Measurements from ENCODE around the gene SNX25. TPM values are rescaled to one million over a fixed set of nuclear protein-coding genes. Genes with fewer than 3 reads are reported as not detected.
"Not testable (repeated sequence)": the region's sequence is repeated elsewhere in the genome, so short reads cannot be mapped to it uniquely, and the experiment has no call there.

Gene SNX25
- total RNA-seq, 1 experiment from 2014 or later: 3.5 TPM

GRCh38 chr4:185312699-185313098, 103.3 kb downstream of the SNX25 start:
- no TSS peak for BruUV-seq (replicated peaks)
- DNase-seq (ENCODE audit: low spot score): no peak
- CTCF ChIA-PET: no interaction called here

GRCh38 chr4:185317462-185317861, 108.1 kb downstream of the SNX25 start:
- CTCF ChIA-PET; BruUV-seq (replicated peaks); POLR2A ChIA-PET (ENCODE audit: low non-redundant PET); intact Hi-C loops (cut with micrococcal nuclease; ENCODE audit: unreplicated experiment); DNase-seq (ENCODE audit: low spot score); H3K36me3 ChIP-seq (ENCODE audit: insufficient read depth, low read length, poor library complexity, severe bottlenecking); H3K4me3 ChIP-seq (ENCODE audit: low read depth, low read length, poor library complexity, severe bottlenecking); H3K4me1 ChIP-seq (ENCODE audit: insufficient read depth, low read length, poor library complexity, severe bottlenecking); H3K27ac ChIP-seq (ENCODE audit: low read depth, low read length, poor library complexity, severe bottlenecking); H3K27me3 ChIP-seq (replicated peaks; ENCODE audit: insufficient read depth, low read depth, low read length, poor library complexity); H3K9me3 ChIP-seq (ENCODE audit: low read depth, low read length, poor library complexity, severe bottlenecking): not testable (repeated sequence)

More at GRCh38 chr4:185312699-185313098, 103.3 kb downstream of the SNX25 start:
- POLR2A ChIA-PET (ENCODE audit: low non-redundant PET): no interaction called here
- Histone ChIP-seq H3K27ac (ENCODE audit: low read depth, low read length, poor library complexity, severe bottlenecking) (no peak overlapping the region), H3K36me3 (ENCODE audit: insufficient read depth, low read length, poor library complexity, severe bottlenecking) (no peaks in the 10 kb centered on the region), H3K4me1 (ENCODE audit: insufficient read depth, low read length, poor library complexity, severe bottlenecking) (no peaks in the 10 kb centered on the region), H3K4me3 (ENCODE audit: low read depth, low read length, poor library complexity, severe bottlenecking) (no peak overlapping the region), H3K27me3 (replicated peaks; ENCODE audit: insufficient read depth, low read depth, low read length, poor library complexity) (no peaks in the 10 kb centered on the region), H3K9me3 (ENCODE audit: low read depth, low read length, poor library complexity, severe bottlenecking) (no peaks in the 10 kb centered on the region)
- intact Hi-C loops (cut with micrococcal nuclease; ENCODE audit: unreplicated experiment): no loop called here
- TF ChIP-seq EZH2 (IDR thresholded peaks at IDR 0.05; ENCODE audit: borderline replicate concordance, low read depth, low read length, poor library complexity, severe bottlenecking) (no peak), CTCF (conservative IDR thresholded peaks at IDR 0.05; ENCODE audit: low read depth, low read length) (no peak)

- TF ChIP-seq CTCF (conservative IDR thresholded peaks at IDR 0.05; ENCODE audit: low read depth, low read length): peak; percentile 21; the same call in 1 of the 2 replicates
- TF ChIP-seq EZH2 (IDR thresholded peaks at IDR 0.05; ENCODE audit: borderline replicate concordance, low read depth, low read length, poor library complexity, severe bottlenecking): no peak
- Histone ChIP-seq H3K4me1 (ENCODE audit: insufficient read depth, low read length, poor library complexity, severe bottlenecking) (peaks cover 6% of the 10 kb centered on the region), H3K9me3 (ENCODE audit: low read depth, low read length, poor library complexity, severe bottlenecking) (no peaks in the 10 kb centered on the region), H3K36me3 (ENCODE audit: insufficient read depth, low read length, poor library complexity, severe bottlenecking) (no peaks in the 10 kb centered on the region), H3K27ac (ENCODE audit: low read depth, low read length, poor library complexity, severe bottlenecking) (no peak overlapping the region), H3K4me3 (ENCODE audit: low read depth, low read length, poor library complexity, severe bottlenecking) (no peak overlapping the region), H3K27me3 (replicated peaks; ENCODE audit: insufficient read depth, low read depth, low read length, poor library complexity) (no peaks in the 10 kb centered on the region)
- ChIA-PET CTCF (no interaction called here), POLR2A (ENCODE audit: low non-redundant PET) (no interaction called here)
- no TSS peak for BruUV-seq (replicated peaks)
- no peak for DNase-seq (ENCODE audit: low spot score)
- intact Hi-C loops (cut with micrococcal nuclease; ENCODE audit: unreplicated experiment): no loop called here
These were observed 108.5 kb downstream of the SNX25 start for GRCh38 chr4:185317880-185318279.

- DNase-seq (ENCODE audit: low spot score): peak; percentile 62
- H3K27me3 ChIP-seq (replicated peaks; ENCODE audit: insufficient read depth, low read depth, low read length, poor library complexity): no peaks in the 10 kb centered on the region
- no peaks in the 10 kb centered on the region for H3K36me3 ChIP-seq (ENCODE audit: insufficient read depth, low read length, poor library complexity, severe bottlenecking)
- ChIA-PET CTCF (no interaction called here), POLR2A (ENCODE audit: low non-redundant PET) (no interaction called here)
- peaks cover 6% of the 10 kb centered on the region for H3K4me1 ChIP-seq (ENCODE audit: insufficient read depth, low read length, poor library complexity, severe bottlenecking)
- intact Hi-C loops (cut with micrococcal nuclease; ENCODE audit: unreplicated experiment): no loop called here
- H3K27ac ChIP-seq (ENCODE audit: low read depth, low read length, poor library complexity, severe bottlenecking): no peak overlapping the region
- no peaks in the 10 kb centered on the region for H3K9me3 ChIP-seq (ENCODE audit: low read depth, low read length, poor library complexity, severe bottlenecking)
- no peak for TF ChIP-seq CTCF (conservative IDR thresholded peaks at IDR 0.05; ENCODE audit: low read depth, low read length)
- TF ChIP-seq EZH2 (IDR thresholded peaks at IDR 0.05; ENCODE audit: borderline replicate concordance, low read depth, low read length, poor library complexity, severe bottlenecking): no peak
- BruUV-seq (replicated peaks): no TSS peak
- no peak overlapping the region for H3K4me3 ChIP-seq (ENCODE audit: low read depth, low read length, poor library complexity, severe bottlenecking)
These were observed 109.3 kb downstream of the SNX25 start for GRCh38 chr4:185318679-185319078.

Data from A673 (cell line).